ENCODE results near the gene F5.
A peak's percentile ranks its signal among the peaks of the same experiment; 100 is the strongest.

Gene F5

DNA sequence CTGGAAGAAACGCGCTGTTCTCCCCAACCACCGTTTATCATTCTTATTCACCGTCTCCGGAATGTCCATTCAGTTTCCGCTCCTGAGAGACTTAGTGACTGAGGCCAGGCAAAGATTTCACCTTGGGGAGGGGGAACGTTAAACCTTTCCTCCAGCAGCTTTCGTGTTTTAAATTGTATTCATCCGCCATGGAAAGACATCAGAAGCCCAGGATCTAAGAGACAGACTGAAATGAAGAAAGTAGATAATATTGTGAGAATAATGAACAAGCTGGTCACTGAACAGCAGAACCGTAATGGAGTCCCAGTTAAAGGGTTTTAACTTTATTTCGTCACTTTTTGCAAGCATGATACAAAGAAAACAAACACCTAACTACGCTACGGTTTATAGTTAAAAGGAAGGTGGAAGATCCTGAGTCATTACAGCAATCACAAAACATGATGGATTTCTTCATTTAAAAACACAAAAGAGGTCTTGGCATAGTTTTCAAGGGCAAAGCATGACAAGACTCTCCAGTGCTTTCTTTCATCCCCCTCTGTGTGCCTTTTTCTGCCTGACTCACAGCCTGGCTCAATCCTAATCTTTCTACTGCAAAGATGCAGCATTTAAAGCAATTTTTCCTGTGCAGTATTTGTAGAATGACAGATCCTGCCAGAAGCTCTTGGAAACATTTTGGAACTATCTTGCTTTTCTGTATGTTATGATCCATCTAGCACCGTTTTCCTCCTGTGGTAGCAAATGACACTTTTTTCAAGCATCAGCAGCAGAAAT is 99.8 kb downstream of the F5 start:
- H3K27me3 ChIP-seq (replicated peaks; ENCODE audit: control insufficient read depth, insufficient read depth, low read length): no peaks in the 10 kb centered on the region
- no peaks in the 10 kb centered on the region for H3K36me3 ChIP-seq (ENCODE audit: control insufficient read depth, insufficient read depth, low read length)
- TF ChIP-seq, protein P1, sequence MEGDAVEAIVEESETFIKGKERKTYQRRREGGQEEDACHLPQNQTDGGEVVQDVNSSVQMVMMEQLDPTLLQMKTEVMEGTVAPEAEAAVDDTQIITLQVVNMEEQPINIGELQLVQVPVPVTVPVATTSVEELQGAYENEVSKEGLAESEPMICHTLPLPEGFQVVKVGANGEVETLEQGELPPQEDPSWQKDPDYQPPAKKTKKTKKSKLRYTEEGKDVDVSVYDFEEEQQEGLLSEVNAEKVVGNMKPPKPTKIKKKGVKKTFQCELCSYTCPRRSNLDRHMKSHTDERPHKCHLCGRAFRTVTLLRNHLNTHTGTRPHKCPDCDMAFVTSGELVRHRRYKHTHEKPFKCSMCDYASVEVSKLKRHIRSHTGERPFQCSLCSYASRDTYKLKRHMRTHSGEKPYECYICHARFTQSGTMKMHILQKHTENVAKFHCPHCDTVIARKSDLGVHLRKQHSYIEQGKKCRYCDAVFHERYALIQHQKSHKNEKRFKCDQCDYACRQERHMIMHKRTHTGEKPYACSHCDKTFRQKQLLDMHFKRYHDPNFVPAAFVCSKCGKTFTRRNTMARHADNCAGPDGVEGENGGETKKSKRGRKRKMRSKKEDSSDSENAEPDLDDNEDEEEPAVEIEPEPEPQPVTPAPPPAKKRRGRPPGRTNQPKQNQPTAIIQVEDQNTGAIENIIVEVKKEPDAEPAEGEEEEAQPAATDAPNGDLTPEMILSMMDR (IDR thresholded peaks at IDR 0.05; ENCODE audit: insufficient read depth, low read length, poor library complexity, severe bottlenecking): no peak
- peak overlapping the region; percentile 86 for H3K4me3 ChIP-seq (replicated peaks; ENCODE audit: low read depth, low read length)
- no peak for DNase-seq (ENCODE audit: extremely low read depth, insufficient read length)

DNA sequence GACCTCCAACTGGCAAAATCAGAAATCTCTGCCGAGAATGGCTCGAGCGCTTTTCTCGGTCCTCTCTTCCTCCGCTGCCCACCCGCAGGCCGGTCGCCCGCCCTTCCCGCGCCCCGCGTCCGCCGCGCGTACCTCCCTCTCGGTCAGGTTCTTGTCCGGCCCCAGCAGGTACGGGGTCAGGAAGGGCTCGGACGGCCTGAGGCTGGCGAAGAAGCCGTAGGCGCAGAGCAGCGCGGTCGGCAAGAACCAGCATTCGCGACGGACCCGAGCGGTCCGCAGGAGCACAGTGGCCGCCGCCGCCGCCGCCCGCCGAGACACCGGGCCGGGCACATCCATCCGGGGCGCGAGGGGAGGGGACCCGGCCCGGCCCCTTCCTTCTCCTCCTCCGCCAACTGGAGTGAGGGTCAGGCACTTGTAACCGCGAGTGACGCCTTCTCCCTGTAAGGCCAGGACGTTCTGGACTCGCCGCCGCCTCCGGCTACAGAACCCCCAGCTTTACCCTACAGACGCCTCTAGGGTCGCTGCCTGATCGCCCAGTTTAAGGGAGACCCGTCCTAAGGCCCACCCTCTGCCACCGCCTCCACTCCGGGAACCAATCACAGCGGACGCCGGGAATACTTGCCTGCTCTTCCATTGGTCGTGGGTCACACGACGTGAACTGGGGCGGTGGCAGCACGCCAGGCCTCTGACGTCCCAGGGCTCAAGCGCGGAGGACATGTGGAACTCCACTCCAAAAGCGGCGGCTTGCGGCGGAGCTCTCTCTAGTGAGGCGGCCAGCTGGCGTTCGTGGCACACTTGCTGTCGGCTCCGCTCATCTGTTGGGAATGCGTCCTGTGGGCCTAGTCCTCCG is 100.6 kb downstream of the F5 start, which contains the start of gene SLC19A2:
Gene SLC19A2 (minus strand): TSS at position 514 of the 850 bp plus-strand sequence. CDS start 178 bp downstream, at position 336.
- TF ChIP-seq, protein P1 (IDR thresholded peaks at IDR 0.05; ENCODE audit: insufficient read depth, low read length, poor library complexity, severe bottlenecking): peak; percentile 33
- peak within 1 kb of the TSS; percentile 86 for H3K4me3 ChIP-seq (replicated peaks; ENCODE audit: low read depth, low read length)

DNA sequence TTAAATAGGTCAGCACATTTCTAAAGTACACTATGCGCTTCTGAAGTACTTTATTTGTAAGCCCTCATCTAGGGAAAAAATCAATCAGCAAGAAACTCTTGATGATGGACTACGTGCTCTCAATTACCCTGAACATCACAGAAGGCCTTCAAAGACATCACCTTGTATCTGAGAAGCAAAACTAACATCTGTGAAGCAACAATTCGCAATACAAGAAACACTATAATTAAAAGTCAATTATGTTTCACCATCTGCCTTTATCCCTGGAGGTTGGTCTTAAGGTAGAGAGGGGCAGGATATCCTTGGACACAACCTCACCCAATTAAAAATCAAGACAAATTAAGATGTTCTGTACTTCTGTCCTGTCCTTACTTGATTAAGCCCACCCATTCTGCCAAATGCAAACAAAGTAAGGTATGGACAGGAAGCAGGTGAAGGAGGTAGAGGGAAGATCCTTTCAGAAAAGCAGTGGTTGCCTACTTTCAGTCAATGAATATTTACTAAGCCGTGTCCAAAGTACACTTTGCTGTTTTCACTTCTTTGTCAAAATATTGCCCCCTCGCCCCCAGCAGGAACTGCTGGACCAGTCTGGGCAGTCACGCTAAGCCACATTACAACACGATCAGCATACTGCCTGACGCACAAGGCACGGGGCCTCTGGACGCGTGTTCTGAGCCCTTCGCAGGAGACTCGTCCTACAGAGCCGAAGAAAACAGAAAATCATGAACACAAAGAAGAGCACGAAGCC is 101.4 kb downstream of the F5 start:
- Histone ChIP-seq H3K4me3 (replicated peaks; ENCODE audit: low read depth, low read length) (peak overlapping the region; percentile 86), H3K36me3 (ENCODE audit: control insufficient read depth, insufficient read depth, low read length) (no peaks in the 10 kb centered on the region), H3K27me3 (replicated peaks; ENCODE audit: control insufficient read depth, insufficient read depth, low read length) (no peaks in the 10 kb centered on the region)
- TF ChIP-seq, protein P1 (IDR thresholded peaks at IDR 0.05; ENCODE audit: insufficient read depth, low read length, poor library complexity, severe bottlenecking): no peak
- DNase-seq (ENCODE audit: extremely low read depth, insufficient read length): no peak

More for the DNA sequence above, 100.6 kb downstream of the F5 start, which contains the start of gene SLC19A2:
- H3K27me3 ChIP-seq (replicated peaks; ENCODE audit: control insufficient read depth, insufficient read depth, low read length): no peaks in the 10 kb centered on the region
- peak; percentile 96 for DNase-seq (ENCODE audit: extremely low read depth, insufficient read length)
- no peaks in the 10 kb centered on the region for H3K36me3 ChIP-seq (ENCODE audit: control insufficient read depth, insufficient read depth, low read length)

DNA sequence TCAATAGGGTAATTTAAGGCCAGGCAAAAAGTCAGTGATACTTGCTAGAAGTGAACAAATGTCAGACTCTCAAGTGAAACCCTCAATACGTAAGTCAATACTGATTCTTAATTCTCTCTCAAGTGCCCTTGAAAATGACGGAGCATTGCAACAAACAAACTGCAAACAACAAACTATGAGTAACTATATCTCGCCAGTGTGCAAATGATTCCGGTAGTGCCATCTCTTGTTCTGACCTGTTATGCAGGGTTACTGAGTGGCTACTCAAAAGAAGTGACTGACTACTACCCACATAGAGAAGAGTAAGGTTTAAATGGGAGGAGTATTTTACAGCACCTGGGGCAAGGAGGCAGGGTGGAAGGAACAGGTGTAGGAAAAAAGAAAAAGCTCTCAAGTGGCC is 102.2 kb downstream of the F5 start:
- no peak for DNase-seq (ENCODE audit: extremely low read depth, insufficient read length)
- H3K36me3 ChIP-seq (ENCODE audit: control insufficient read depth, insufficient read depth, low read length): no peaks in the 10 kb centered on the region
- H3K4me3 ChIP-seq (replicated peaks; ENCODE audit: low read depth, low read length): no peak overlapping the region

DNA sequence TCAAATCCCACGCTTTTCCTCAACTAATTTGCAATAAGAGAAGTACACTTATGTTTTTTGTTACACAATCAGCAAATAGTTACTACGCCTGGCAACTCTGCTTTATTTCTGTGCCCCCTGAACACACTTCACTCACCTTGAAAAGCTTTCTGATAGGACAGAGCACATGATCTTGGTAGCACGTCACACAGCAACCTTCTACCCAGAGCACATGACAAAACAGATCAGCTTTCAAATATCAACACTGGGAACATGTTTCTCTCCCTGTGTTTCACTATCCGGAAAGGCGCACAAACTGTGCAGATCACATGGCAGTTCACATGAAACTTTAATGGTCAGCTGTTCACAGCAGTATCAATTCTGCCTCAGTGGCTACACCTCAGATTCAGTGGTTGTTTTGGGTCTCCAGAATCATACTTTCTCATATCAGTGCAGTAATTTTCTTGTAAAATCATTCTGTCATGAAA is 102.7 kb downstream of the F5 start:
- TF ChIP-seq, protein P1 (IDR thresholded peaks at IDR 0.05; ENCODE audit: insufficient read depth, low read length, poor library complexity, severe bottlenecking): no peak

More for the DNA sequence above, 102.2 kb downstream of the F5 start:
- TF ChIP-seq, protein P1 (IDR thresholded peaks at IDR 0.05; ENCODE audit: insufficient read depth, low read length, poor library complexity, severe bottlenecking): no peak
- H3K27me3 ChIP-seq (replicated peaks; ENCODE audit: control insufficient read depth, insufficient read depth, low read length): no peaks in the 10 kb centered on the region

More for the DNA sequence above, 102.7 kb downstream of the F5 start:
- no peak for DNase-seq (ENCODE audit: extremely low read depth, insufficient read length)
- no peaks in the 10 kb centered on the region for H3K36me3 ChIP-seq (ENCODE audit: control insufficient read depth, insufficient read depth, low read length)
- no peaks in the 10 kb centered on the region for H3K27me3 ChIP-seq (replicated peaks; ENCODE audit: control insufficient read depth, insufficient read depth, low read length)
- no peak overlapping the region for H3K4me3 ChIP-seq (replicated peaks; ENCODE audit: low read depth, low read length)
